Uterus (tissue), 4 donors: ENCODE measurements around the gene TBCD. TPM values are rescaled to one million over a fixed set of nuclear protein-coding genes. Genes with fewer than 3 reads are reported as not detected.
"Not testable (repeated sequence)": the region's sequence is repeated elsewhere in the genome, so short reads cannot be mapped to it uniquely, and the experiment has no call there.

Source experiments
- DNase-seq, 2 donors: peaks; one replicate each; pipeline ENCODE4 v3.0.0-alpha.2; 2019 to 2020
- H3K27ac ChIP-seq, 2 donors: fragments of 200-600 bp; sonication (generic); 1 replicate in 1 of 2; 2 replicates in 1 of 2; pipeline ENCODE4 v1.5.1; 2016 to 2018
- H3K27me3 ChIP-seq, 2 donors: fragments of 200-600 bp; sonication (generic); one replicate each; pipeline ENCODE4 v1.5.1; 2018 to 2019; ENCODE audit warnings: control low read depth in 1 of 2
- H3K36me3 ChIP-seq, 2 donors: fragments of 200-600 bp; sonication (generic); one replicate each; pipeline ENCODE4 v1.5.1; 2019; ENCODE audit warnings: control low read depth in 1 of 2
- H3K4me1 ChIP-seq, 2 donors: fragments of 200-600 bp; sonication (generic); one replicate each; pipeline ENCODE4 v1.5.1; 2018 to 2019; ENCODE audit warnings: control low read depth in 1 of 2
- H3K4me3 ChIP-seq, 2 donors: fragments of 200-600 bp; sonication (generic); 1 replicate in 1 of 2; 2 replicates in 1 of 2; pipeline ENCODE4 v1.5.1; 2018 to 2019; ENCODE audit warnings: mild to moderate bottlenecking in 1 of 2
- H3K9me3 ChIP-seq, 2 donors: fragments of 200-600 bp; sonication (generic); one replicate each; pipeline ENCODE4 v1.5.1; 2019; ENCODE audit warnings: control low read depth in 1 of 2
- CTCF ChIP-seq, 4 experiments: fragments of 200-600 bp in 2 of 4; fragments of 450-650 bp in 2 of 4; sonication (generic) in 2 of 4; IDR thresholded peaks; one replicate each; pipeline ENCODE4 v1.5.1; 2016 to 2019; ENCODE audit warnings: antibody characterized with exemption in 4 of 4, mild to moderate bottlenecking in 2 of 4, moderate library complexity in 1 of 4
- POLR2A ChIP-seq, 2 donors: fragments of 450-650 bp; IDR thresholded peaks; one replicate each; pipeline ENCODE4 v1.6.1; 2016; ENCODE audit warnings: antibody characterized with exemption in 2 of 2, mild to moderate bottlenecking in 1 of 2, moderate library complexity in 1 of 2
- intact Hi-C: fragments of 100-400 bp; cut with DNase I; formaldehyde crosslinking; loops from one replicate; pipeline ENCODE4 v1.15.1; 2023; ENCODE audit warnings: low total_unique reads
- total RNA-seq, 4 donors: library from RNA; depleted of rRNA in 3 of 4; stranded (reverse); fragments of >200 nt in 3 of 4; gene quantifications; one replicate each; pipeline versions ENCODE4 v1.1.0 to v1.2.4, GENCODE V29; 2014 to 2023
- donor health status: DM: yes; HTN: yes; CAD: no.

Gene TBCD
- total RNA-seq, 4 donors from 2014 or later: 35.9 to 142 (median 61.3) TPM

- DNase-seq: no peak
- TF ChIP-seq CTCF (IDR thresholded peaks at IDR 0.05) (no peak), POLR2A (IDR thresholded peaks at IDR 0.05) (no peak)
- no peaks in the 10 kb centered on the region for H3K4me1 ChIP-seq
- H3K27ac ChIP-seq: no peak overlapping the region
- no peak overlapping the region for H3K4me3 ChIP-seq
- intact Hi-C loops: no loop called here
- H3K9me3 ChIP-seq: no peaks in the 10 kb centered on the region
- H3K27me3 ChIP-seq: no peaks in the 10 kb centered on the region
- H3K36me3 ChIP-seq: no peaks in the 10 kb centered on the region
Observed at GRCh38 chr17:82967268-82968032, 215.6 kb downstream of the TBCD start.

GRCh38 chr17:82968033-82968841 lies 216.4 kb downstream of the TBCD start:
- H3K4me1 ChIP-seq, H3K36me3 ChIP-seq, DNase-seq, H3K27me3 ChIP-seq, H3K4me3 ChIP-seq, intact Hi-C loops, H3K9me3 ChIP-seq, H3K27ac ChIP-seq: not testable (repeated sequence)

- H3K4me3 ChIP-seq: no peak overlapping the region
- H3K27ac ChIP-seq: no peak overlapping the region
- H3K9me3 ChIP-seq: no peaks in the 10 kb centered on the region
- no peak for DNase-seq
- H3K36me3 ChIP-seq: no peaks in the 10 kb centered on the region
- intact Hi-C loops: no loop called here
- no peaks in the 10 kb centered on the region for H3K4me1 ChIP-seq
- H3K27me3 ChIP-seq: no peaks in the 10 kb centered on the region
- TF ChIP-seq POLR2A (IDR thresholded peaks at IDR 0.05) (no peak), CTCF (IDR thresholded peaks at IDR 0.05) (no peak)
Observed at GRCh38 chr17:82970067-82970466, 218.2 kb downstream of the TBCD start.

GRCh38 chr17:82970818-82971590 lies 219.1 kb downstream of the TBCD start:
- no peaks in the 10 kb centered on the region for H3K27me3 ChIP-seq
- H3K4me1 ChIP-seq: no peaks in the 10 kb centered on the region
- H3K4me3 ChIP-seq: no peak overlapping the region
- no peak for DNase-seq
- no peaks in the 10 kb centered on the region for H3K9me3 ChIP-seq
- no peak overlapping the region for H3K27ac ChIP-seq
- intact Hi-C loops: no loop called here
- H3K36me3 ChIP-seq: no peaks in the 10 kb centered on the region
- no peak for TF ChIP-seq POLR2A (IDR thresholded peaks at IDR 0.05)
- TF ChIP-seq CTCF (IDR thresholded peaks at IDR 0.05): no peak

GRCh38 chr17:82972836-82973372 lies 221.0 kb downstream of the TBCD start:
- intact Hi-C loops: no loop called here
- TF ChIP-seq POLR2A (IDR thresholded peaks at IDR 0.05) (no peak), CTCF (IDR thresholded peaks at IDR 0.05) (no peak)
- Histone ChIP-seq H3K27ac (no peak overlapping the region), H3K27me3 (no peaks in the 10 kb centered on the region), H3K4me3 (no peak overlapping the region), H3K36me3 (no peaks in the 10 kb centered on the region), H3K4me1 (no peaks in the 10 kb centered on the region), H3K9me3 (no peaks in the 10 kb centered on the region)
- no peak for DNase-seq
